ENCODE measurements around the gene SLC15A3. TPM values are rescaled to one million over a fixed set of nuclear protein-coding genes. Genes with fewer than 3 reads are reported as not detected.
"Not testable (repeated sequence)": the region's sequence is repeated elsewhere in the genome, so short reads cannot be mapped to it uniquely, and the experiment has no call there.

The SLC15A3 gene
- total RNA-seq, 2 experiments from 2014 or later, result 10.5 to 11.9 TPM

- Mint-ChIP-seq H3K4me1 (ENCODE audit: low read depth) (peaks cover 60% of the 10 kb centered on the region), H3K36me3 (ENCODE audit: low read depth) (peaks cover 24% of the 10 kb centered on the region), H3K27me3 (no peaks in the 10 kb centered on the region), H3K9me3 (no peaks in the 10 kb centered on the region), H3K4me3 (peak overlapping the region; percentile 26), H3K27ac (peak overlapping the region; percentile 87)
- DNase-seq (no peak), ATAC-seq (ENCODE audit: poor library complexity) (no peak)
- intact Hi-C loops (cut with DNase I, micrococcal nuclease), result loop anchor here in 1 of 2 experiments (5.0 kb wide), 1 partner anchor 421 kb away; the partner anchor contains the start of genes DDB1 and TKFC
- Histone ChIP-seq H3K27ac (ENCODE audit: low read depth in 1 of 2, low read length in 2 of 2) (no peak overlapping the region), H3K4me1 (ENCODE audit: insufficient read depth, low read length) (peaks cover 60% of the 10 kb centered on the region), H3K27me3 (ENCODE audit: control insufficient read depth in 1 of 2, insufficient read depth in 2 of 2, low read length in 2 of 2) (no peaks in the 10 kb centered on the region), H3K9me3 (ENCODE audit: control insufficient read depth in 1 of 2, insufficient read depth in 1 of 2, low read length in 2 of 2) (no peaks in the 10 kb centered on the region), H3K4me3 (ENCODE audit: low read length) (no peak overlapping the region), H3K36me3 (ENCODE audit: insufficient read depth, low read length) (no peaks in the 10 kb centered on the region)
- no peak for TF ChIP-seq CTCF (IDR thresholded peaks at IDR 0.05)
- POLR2A ChIA-PET, result no interaction called here
- CTCF ChIA-PET, result interaction anchor here (2.1 kb wide), 1 partner anchor 11 kb away, joined by 5 read pairs; no protein-coding TSS in a partner anchor
These were observed 41.1 kb downstream of the SLC15A3 start for GRCh38 chr11:60910711-60911380.

- H3K27me3 Mint-ChIP-seq, result no peaks in the 10 kb centered on the region
- H3K9me3 ChIP-seq (ENCODE audit: control insufficient read depth in 1 of 2, insufficient read depth in 1 of 2, low read length in 2 of 2), result no peaks in the 10 kb centered on the region
- DNase-seq (peak in 3 of 14 experiments; percentile 21 to 55 (median 53)), ATAC-seq (ENCODE audit: poor library complexity) (no peak)
- peaks cover 59% of the 10 kb centered on the region for H3K4me1 ChIP-seq (ENCODE audit: insufficient read depth, low read length)
- H3K4me3 Mint-ChIP-seq, result no peak overlapping the region
- H3K4me1 Mint-ChIP-seq (ENCODE audit: low read depth), result peaks cover 60% of the 10 kb centered on the region
- no peaks in the 10 kb centered on the region for H3K27me3 ChIP-seq (ENCODE audit: control insufficient read depth in 1 of 2, insufficient read depth in 2 of 2, low read length in 2 of 2)
- H3K27ac Mint-ChIP-seq, result peak overlapping the region; percentile 87
- H3K36me3 Mint-ChIP-seq (ENCODE audit: low read depth), result peaks cover 24% of the 10 kb centered on the region
- CTCF ChIA-PET, result no interaction called here
- POLR2A ChIA-PET, result no interaction called here
- H3K36me3 ChIP-seq (ENCODE audit: insufficient read depth, low read length), result no peaks in the 10 kb centered on the region
- H3K27ac ChIP-seq (ENCODE audit: low read depth in 1 of 2, low read length in 2 of 2), result no peak overlapping the region
- TF ChIP-seq CTCF (IDR thresholded peaks at IDR 0.05), result no peak
- no peaks in the 10 kb centered on the region for H3K9me3 Mint-ChIP-seq
- no peak overlapping the region for H3K4me3 ChIP-seq (ENCODE audit: low read length)
- intact Hi-C loops (cut with DNase I, micrococcal nuclease), result loop anchor here in 1 of 2 experiments (5.0 kb wide), 1 partner anchor 422 kb away; the partner anchor contains the start of genes DDB1 and TKFC
These were observed 41.7 kb downstream of the SLC15A3 start for GRCh38 chr11:60910281-60910687.

- H3K27ac Mint-ChIP-seq, result peak overlapping the region; percentile 7
- H3K4me3 Mint-ChIP-seq; H3K27me3 Mint-ChIP-seq; H3K27me3 ChIP-seq (ENCODE audit: control insufficient read depth in 1 of 2, insufficient read depth in 2 of 2, low read length in 2 of 2); POLR2A ChIA-PET; H3K36me3 ChIP-seq (ENCODE audit: insufficient read depth, low read length); H3K27ac ChIP-seq (ENCODE audit: low read depth in 1 of 2, low read length in 2 of 2); H3K4me3 ChIP-seq (ENCODE audit: low read length); H3K9me3 ChIP-seq (ENCODE audit: control insufficient read depth in 1 of 2, insufficient read depth in 1 of 2, low read length in 2 of 2); ATAC-seq (ENCODE audit: poor library complexity); DNase-seq; H3K9me3 Mint-ChIP-seq: not testable (repeated sequence)
- peaks cover 59% of the 10 kb centered on the region for H3K4me1 ChIP-seq (ENCODE audit: insufficient read depth, low read length)
- CTCF ChIA-PET, result interaction anchor here (1.6 kb wide), 1 partner anchor 60 kb away, joined by 4 read pairs; no protein-coding TSS in a partner anchor
- H3K4me1 Mint-ChIP-seq (ENCODE audit: low read depth), result peaks cover 60% of the 10 kb centered on the region
- H3K36me3 Mint-ChIP-seq (ENCODE audit: low read depth), result peaks cover 23% of the 10 kb centered on the region
- intact Hi-C loops (cut with DNase I, micrococcal nuclease), result loop anchor here (5.0 to 10.0 kb wide), 6 partner anchors 67 to 1205 kb away; partner anchors contain the start of genes CCDC86 (in 1 of the 2), CYB561A3 (in 1 of the 2), DDB1 (in 1 of the 2) and FTH1 (in 1 of the 2)
These were observed 42.2 kb downstream of the SLC15A3 start for GRCh38 chr11:60909680-60910280.

Data from CD4-positive, alpha-beta T cell (primary cell).